Stimulated activated naive CD8-positive, alpha-beta T cell treated with anti-CD3 and anti-CD28 coated beads, Interleukin-15, amount 100 ng/mL, for 72 hours (primary cell): ENCODE measurements around the gene SGCD.

Experiments
- ATAC-seq: fragments of 150-1000 bp; cut with Tn5 transposase; 2 replicates; pipeline ENCODE4 v1.10.0; 2021; ENCODE audit warnings: mild to moderate bottlenecking, moderate library complexity
- DNase-seq, 2 donors: peaks; one replicate each; pipeline ENCODE4 v3.0.0; 2021 to 2022
- H3K27ac Mint-ChIP-seq, 2 donors: one replicate each; pipeline ENCODE4 v1.8.0; 2022; ENCODE audit warnings: mild to moderate bottlenecking in 2 of 2, mixed read lengths in 2 of 2, moderate library complexity in 2 of 2
- H3K27me3 Mint-ChIP-seq: one replicate; pipeline ENCODE4 v1.8.0; 2022; ENCODE audit warnings: mixed read lengths
- H3K4me1 Mint-ChIP-seq: one replicate; pipeline ENCODE4 v1.8.0; 2022; ENCODE audit warnings: mild to moderate bottlenecking, mixed read lengths
- H3K4me3 Mint-ChIP-seq, 2 donors: one replicate each; pipeline ENCODE4 v1.8.0; 2022; ENCODE audit warnings: mild to moderate bottlenecking in 2 of 2, mixed read lengths in 2 of 2, moderate library complexity in 1 of 2
- H3K9me3 Mint-ChIP-seq, 2 donors: one replicate each; pipeline ENCODE4 v1.8.0; 2022; ENCODE audit warnings: mixed read lengths in 2 of 2

The SGCD gene

DNA sequence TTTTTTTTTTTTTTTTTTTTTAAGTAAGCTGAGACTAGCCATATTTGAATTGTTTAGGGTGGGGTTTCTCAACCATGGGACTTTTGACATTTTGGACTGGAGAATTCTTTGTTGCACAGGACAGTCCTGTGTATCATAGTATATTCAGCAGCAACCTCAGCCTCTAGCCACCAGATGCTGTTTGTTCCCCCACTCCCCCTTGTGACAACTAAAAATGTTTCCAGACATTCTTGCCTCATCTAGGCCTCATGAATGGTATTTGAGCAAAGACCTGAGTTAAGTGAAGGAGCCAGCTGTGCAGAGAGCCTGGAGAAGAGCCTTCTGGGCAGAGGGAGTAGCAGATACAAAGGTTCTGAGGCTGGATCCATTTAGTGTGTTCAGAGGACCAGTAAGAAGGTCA is 155.9 kb downstream of the SGCD start:
- no peaks in the 10 kb centered on the region for H3K27me3 Mint-ChIP-seq
- H3K4me1 Mint-ChIP-seq: peaks cover 9% of the 10 kb centered on the region
- H3K27ac Mint-ChIP-seq: peak overlapping the region in 1 of 2 donors; percentile 2
- ATAC-seq (no peak), DNase-seq (no peak)
- H3K9me3 Mint-ChIP-seq: peaks cover 12 to 16% of the 10 kb centered on the region in 2 donors
- H3K4me3 Mint-ChIP-seq: no peak overlapping the region

DNA sequence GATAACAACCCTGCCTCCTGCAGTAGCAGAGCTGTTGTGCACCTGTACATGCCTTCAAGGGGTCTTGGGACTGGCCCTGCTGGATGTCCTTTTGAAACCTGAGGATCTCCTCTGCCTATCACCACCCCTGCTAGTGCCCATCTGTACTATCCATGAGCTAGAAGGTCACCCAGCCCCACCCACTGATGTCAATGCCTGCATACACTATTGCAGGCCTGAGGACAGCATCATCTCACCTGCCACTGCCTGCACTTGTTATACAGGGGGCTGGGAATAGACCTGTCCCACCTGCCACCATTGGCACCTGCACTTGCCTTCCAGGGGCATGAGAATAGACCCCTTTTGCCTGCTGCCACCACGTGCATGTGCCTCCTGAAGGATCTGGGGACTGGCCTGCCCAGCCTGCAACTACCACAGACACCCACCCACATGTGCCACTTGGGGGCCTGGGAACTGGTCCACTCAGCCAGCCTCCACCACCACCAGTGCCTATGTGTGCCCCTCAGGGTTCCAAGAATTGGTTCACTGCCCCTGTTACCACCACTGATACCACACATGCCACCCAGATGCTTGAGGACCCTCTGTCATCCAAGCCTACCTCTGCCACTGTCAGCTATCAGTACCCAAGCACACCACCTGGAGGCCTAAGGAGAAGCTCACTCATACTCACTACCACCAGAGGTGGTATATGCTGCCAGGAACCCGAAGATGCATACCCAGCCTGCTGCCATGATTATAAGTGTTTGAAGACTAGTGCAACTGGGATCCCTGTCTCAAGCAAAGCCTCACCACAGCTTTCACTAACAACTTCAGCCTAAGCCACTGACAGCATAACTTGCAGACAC is 159.7 kb downstream of the SGCD start:
- Mint-ChIP-seq H3K27ac (no peak overlapping the region), H3K4me3 (no peak overlapping the region), H3K27me3 (no peaks in the 10 kb centered on the region), H3K4me1 (no peaks in the 10 kb centered on the region), H3K9me3 (peaks cover 9 to 24% of the 10 kb centered on the region in 2 donors)
- no peak for DNase-seq
- no peak for ATAC-seq

DNA sequence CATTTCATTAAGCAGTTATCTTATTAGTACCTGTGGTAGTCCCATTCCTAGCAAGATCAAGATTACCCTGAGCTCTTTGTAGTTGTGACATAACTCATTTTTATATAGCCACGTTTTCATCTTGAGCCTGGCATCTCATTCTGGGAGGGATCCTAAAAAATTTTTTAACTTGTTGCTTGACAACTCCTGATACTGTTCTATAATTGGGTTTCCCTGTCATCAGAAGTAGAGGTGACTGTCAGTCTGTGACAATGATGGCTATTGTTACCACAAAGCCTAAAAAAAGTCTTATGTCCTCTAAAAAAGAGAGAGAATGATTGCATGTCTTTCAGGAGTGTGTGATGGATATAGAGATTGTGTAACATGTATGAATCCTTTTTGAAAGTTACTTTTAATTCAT is 164.8 kb downstream of the SGCD start:
- peaks cover 7 to 18% of the 10 kb centered on the region in 2 donors for H3K9me3 Mint-ChIP-seq
- no peak overlapping the region for H3K4me3 Mint-ChIP-seq
- H3K27me3 Mint-ChIP-seq: no peaks in the 10 kb centered on the region
- H3K4me1 Mint-ChIP-seq: no peaks in the 10 kb centered on the region
- ATAC-seq (no peak), DNase-seq (no peak)
- no peak overlapping the region for H3K27ac Mint-ChIP-seq

DNA sequence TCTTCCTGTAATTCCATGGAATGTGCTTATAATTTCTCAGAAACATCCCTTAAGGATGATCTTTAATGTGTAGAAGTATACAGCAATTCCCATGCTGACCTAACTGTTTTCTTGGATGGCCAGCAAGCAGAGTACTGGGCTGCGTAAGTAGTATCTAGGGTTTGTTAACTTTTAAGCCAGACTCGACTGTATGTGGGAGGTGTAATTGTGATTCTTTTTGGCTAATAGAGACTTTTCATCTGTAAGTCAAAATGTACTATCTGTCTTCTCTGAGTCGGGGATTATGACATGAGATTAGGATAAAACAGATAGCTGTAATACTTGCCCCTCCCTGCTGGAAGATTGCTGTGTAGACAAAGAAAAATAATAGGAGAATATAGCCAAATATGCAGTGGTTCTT is 169.3 kb downstream of the SGCD start:
- H3K4me1 Mint-ChIP-seq: no peaks in the 10 kb centered on the region
- H3K9me3 Mint-ChIP-seq: no peaks in the 10 kb centered on the region
- ATAC-seq: no peak
- H3K27me3 Mint-ChIP-seq: no peaks in the 10 kb centered on the region
- DNase-seq: no peak
- no peak overlapping the region for H3K4me3 Mint-ChIP-seq
- no peak overlapping the region for H3K27ac Mint-ChIP-seq

DNA sequence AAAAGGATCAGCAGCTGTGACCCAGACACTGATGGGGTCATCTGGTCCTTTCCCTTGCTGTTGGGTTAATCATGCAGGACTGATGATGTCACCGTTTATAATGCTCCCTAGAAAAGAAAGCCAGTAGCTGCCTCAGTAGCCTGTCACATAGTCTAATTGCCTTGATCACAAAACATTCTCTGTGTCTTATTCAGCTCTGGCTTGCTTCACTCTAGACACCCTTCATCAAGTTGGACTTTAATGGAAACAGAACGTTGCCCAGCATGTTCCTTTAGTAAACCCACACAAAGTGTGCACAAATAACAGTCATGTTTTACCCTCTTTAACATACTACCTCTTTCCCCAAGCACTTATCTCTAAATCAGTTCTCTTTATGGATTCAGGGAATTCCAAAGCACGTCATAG is 170.8 kb downstream of the SGCD start:
- ATAC-seq: no peak

DNA sequence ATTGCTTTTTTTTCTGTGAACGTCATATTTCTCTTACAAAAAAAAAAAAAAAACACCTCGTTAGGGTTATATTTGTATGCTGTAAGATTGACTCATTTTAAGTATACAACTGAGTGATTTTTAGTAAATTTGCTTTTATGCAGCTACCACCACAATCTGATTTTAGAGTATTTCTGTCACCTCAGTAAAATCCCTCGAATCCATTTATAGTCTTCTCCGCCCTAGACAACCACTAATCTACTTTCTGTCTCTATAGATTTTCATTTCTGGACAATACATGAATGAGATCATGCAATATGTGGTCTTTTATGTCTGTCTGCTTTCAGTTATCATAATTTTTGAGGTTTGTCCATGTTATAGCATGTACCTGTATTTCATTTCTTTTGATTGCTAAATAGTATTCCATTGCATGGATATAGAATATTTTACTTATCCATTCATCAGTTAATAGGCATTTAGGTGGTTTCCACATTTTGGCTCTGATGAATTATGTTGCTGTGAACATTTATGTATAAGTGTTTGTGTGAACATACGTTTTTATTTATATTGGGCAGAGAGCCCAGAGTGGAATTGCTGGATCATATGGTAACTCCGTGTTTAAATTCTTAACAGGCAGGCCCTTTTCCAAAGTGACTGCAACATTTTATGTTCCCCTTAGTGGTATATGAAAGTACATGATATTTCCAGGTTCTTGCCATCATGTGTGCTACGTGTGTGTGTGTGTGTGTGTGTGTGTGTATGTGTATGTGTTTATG is 171.4 kb downstream of the SGCD start:
- Mint-ChIP-seq H3K4me3 (no peak overlapping the region), H3K9me3 (no peaks in the 10 kb centered on the region), H3K27ac (no peak overlapping the region), H3K27me3 (no peaks in the 10 kb centered on the region), H3K4me1 (no peaks in the 10 kb centered on the region)
- no peak for DNase-seq
- ATAC-seq: no peak

More for the DNA sequence above, 170.8 kb downstream of the SGCD start:
- Mint-ChIP-seq H3K27ac (no peak overlapping the region), H3K4me3 (no peak overlapping the region), H3K4me1 (no peaks in the 10 kb centered on the region), H3K9me3 (no peaks in the 10 kb centered on the region), H3K27me3 (no peaks in the 10 kb centered on the region)
- DNase-seq: no peak

DNA sequence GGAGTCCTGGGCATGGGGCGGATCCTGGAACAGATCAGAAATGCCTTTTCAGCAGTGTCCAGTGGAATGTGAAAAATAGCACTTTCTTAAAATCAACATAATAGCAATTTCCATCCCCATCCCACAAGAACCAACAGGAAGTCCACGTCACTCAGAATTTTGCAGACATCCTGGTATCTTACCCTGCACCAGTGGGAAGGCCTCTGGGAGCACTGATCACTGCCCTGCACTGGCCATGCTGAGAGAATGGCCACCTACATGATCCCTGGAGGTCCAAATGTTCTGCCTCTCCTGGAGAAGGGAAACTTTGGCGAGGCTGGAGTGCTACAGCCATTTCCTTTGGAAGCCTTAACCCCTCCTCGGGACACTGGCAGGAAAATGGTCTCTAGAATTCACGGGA is 173.8 kb downstream of the SGCD start:
- no peak for DNase-seq
- H3K9me3 Mint-ChIP-seq: no peaks in the 10 kb centered on the region
- H3K4me3 Mint-ChIP-seq: no peak overlapping the region
- no peaks in the 10 kb centered on the region for H3K27me3 Mint-ChIP-seq
- no peaks in the 10 kb centered on the region for H3K4me1 Mint-ChIP-seq
- no peak for ATAC-seq
- no peak overlapping the region for H3K27ac Mint-ChIP-seq

DNA sequence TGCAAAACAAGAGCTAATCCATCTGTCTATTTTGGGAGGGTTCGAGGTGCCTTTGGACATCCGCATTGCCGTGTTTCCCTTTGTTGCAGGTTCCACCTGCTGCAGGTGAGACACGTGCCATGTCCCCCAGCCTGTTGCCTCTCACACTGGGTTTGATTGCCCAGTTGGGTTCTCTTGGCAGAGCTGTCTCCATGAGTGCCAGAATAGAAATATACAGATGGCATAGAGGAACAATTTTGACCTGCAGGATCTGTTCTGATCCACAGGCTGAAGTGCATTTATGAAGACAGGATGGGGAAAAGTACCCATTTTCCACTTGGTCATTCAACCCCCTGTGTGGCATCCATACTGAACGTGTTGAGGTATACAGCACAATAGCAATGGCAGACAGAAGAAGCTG is 178.1 kb downstream of the SGCD start:
- no peak for ATAC-seq
- no peak for DNase-seq
- no peak overlapping the region for H3K27ac Mint-ChIP-seq
- no peak overlapping the region for H3K4me3 Mint-ChIP-seq
- H3K4me1 Mint-ChIP-seq: no peaks in the 10 kb centered on the region
- no peaks in the 10 kb centered on the region for H3K9me3 Mint-ChIP-seq
- no peaks in the 10 kb centered on the region for H3K27me3 Mint-ChIP-seq

DNA sequence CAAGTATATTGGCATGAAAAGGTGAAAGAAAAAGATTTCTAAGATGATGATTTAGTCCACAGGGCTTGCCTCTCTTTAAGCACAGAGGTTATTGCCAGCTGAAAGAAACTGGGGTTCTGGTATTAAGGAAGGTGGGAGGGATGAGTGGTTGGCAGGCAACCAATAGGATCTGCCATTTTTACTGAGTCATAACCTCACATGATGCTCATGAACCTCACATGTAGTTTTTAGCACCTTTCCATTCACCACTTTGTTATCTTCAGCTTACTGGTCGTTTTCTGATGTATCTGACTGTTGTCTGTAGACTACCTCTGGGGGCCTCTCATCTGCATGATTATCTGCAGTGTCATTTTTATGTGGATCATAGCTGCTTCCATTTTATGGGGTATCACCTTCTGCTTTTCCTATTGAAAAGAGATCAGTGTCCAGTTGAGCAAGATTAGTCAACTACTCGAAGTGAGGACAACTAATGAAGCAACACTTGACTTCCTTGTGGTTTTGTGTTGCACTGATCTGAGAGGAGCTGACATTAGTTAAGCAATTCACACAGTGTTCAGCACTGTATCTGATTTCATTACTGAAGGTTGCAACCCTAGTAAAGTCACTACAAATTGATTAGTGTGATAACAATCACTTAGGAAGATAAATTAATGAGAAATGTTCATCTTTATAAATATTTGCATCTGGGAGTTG is 186.3 kb downstream of the SGCD start:
- Mint-ChIP-seq H3K27me3 (no peaks in the 10 kb centered on the region), H3K4me3 (no peak overlapping the region), H3K4me1 (no peaks in the 10 kb centered on the region), H3K27ac (no peak overlapping the region), H3K9me3 (peaks cover 5 to 8% of the 10 kb centered on the region in 2 donors)
- DNase-seq (no peak), ATAC-seq (no peak)

DNA sequence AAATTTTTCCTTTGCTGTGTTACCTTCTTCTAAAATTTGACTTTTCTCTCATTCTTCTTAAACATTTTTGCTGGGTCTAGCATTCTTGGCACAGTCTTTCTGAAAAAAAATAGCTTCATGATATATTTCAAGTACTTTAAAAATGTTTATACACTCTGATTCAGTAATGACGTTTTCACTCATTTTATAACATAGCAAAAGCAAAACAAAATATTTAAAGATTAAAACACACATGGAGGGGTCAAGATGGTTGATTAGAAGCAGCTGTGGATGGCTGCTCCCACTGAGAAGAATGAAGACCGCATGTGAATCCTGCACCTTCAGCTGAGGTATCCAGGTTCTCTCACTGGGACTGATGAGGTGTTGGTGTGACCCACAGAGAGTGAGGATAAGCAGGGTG is 188.2 kb downstream of the SGCD start:
- peak overlapping the region in 1 of 2 donors; percentile 85 for H3K27ac Mint-ChIP-seq
- DNase-seq: no peak
- no peak overlapping the region for H3K4me3 Mint-ChIP-seq
- H3K9me3 Mint-ChIP-seq: peaks cover 14 to 19% of the 10 kb centered on the region in 2 donors
- peaks cover 6% of the 10 kb centered on the region for H3K27me3 Mint-ChIP-seq
- H3K4me1 Mint-ChIP-seq: no peaks in the 10 kb centered on the region
- ATAC-seq: no peak

DNA sequence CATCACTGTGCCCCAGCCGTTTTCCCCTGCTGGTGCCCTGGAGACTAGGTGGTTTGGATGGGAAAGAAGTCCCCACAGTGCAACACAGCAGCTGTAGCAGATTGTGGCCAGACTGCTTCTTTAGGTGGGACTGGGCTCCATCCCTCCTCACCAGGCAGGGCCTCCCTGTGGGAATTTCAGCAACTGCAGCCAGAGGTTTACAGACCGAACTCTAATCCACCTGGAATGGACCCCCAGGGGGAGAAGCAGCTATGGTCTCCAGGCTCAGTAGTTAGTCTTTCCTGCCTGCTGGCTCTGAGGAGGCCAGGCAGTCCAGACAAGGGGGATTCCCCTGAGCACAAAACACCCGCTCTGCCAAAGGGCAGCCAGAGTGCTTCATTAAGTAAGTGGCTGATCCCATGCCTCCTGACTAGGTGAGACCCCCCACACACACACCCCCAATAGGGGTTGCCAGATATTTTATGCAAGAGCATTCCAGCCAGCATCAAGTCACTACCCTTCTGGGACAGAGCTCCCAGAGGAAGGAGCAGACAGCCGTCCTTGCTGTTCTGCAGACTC is 188.9 kb downstream of the SGCD start:
- Mint-ChIP-seq H3K4me3 (no peak overlapping the region), H3K9me3 (peaks cover 14 to 19% of the 10 kb centered on the region in 2 donors), H3K27me3 (peaks cover 6% of the 10 kb centered on the region), H3K4me1 (no peaks in the 10 kb centered on the region), H3K27ac (peak overlapping the region in 1 of 2 donors; percentile 22)
- ATAC-seq (no peak), DNase-seq (no peak)

DNA sequence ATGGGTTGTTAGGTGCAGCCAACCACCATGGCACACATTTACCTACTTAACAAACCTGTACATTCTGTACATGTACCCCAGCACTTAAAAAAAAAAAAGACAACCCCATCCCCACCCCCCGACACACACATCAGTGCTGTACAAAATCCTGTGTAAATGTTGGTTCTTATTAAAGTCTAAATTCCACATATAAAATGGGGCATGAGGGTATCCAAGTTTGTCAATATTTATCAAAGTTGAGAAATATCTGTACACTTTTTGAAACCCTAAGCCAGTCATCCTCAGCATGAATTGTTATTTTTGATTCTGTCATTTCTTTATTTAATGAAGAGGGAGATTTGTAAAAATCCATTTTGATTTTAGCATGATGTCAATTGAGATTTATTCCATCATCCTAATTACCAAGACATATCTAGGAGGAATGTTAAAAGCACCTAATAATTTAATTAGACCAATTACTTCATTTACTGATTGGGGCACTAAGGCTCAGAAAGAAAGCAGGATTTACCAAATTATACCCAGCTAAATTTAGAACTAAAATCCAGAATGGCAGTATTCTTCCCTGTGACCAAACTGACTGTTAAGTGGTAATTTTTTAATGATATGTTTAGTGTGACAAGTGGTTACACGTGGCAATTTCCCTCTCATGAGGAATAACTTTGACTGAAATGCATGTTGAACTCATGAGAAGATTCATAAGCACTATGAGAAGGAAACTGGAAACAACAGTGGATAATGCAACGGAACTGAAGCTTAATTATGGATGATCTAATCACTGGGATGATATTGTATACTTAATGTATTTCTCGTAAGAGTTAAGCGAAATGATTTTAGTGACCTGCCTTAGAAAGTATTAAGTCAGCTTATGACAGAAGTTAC is 195.9 kb downstream of the SGCD start:
- Mint-ChIP-seq H3K4me3 (no peak overlapping the region), H3K27me3 (peaks cover 6% of the 10 kb centered on the region), H3K4me1 (no peaks in the 10 kb centered on the region), H3K27ac (no peak overlapping the region), H3K9me3 (peaks cover 11 to 16% of the 10 kb centered on the region in 2 donors)
- DNase-seq: no peak
- no peak for ATAC-seq

DNA sequence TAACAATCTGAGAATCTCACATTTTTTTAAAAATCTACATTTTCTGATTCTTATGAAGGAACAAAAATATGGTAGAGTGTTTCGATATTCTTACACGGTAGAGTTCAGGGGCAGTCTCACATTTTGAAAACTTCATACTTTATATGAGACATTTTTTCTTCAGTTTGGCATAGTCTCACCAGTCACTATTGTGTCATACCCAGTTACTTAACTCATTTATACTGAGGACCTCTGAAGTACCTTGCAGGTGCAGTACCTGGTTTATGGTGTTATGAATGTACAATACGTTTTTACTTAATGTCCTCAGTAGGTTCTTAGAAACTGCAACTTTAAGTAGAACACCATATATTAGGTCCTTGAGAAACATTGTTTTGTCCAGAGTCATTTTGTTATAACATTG is 196.6 kb downstream of the SGCD start:
- ATAC-seq (no peak), DNase-seq (no peak)
- Mint-ChIP-seq H3K4me1 (no peaks in the 10 kb centered on the region), H3K27ac (no peak overlapping the region), H3K27me3 (peaks cover 6% of the 10 kb centered on the region), H3K4me3 (no peak overlapping the region), H3K9me3 (peaks cover 9 to 10% of the 10 kb centered on the region in 2 donors)

DNA sequence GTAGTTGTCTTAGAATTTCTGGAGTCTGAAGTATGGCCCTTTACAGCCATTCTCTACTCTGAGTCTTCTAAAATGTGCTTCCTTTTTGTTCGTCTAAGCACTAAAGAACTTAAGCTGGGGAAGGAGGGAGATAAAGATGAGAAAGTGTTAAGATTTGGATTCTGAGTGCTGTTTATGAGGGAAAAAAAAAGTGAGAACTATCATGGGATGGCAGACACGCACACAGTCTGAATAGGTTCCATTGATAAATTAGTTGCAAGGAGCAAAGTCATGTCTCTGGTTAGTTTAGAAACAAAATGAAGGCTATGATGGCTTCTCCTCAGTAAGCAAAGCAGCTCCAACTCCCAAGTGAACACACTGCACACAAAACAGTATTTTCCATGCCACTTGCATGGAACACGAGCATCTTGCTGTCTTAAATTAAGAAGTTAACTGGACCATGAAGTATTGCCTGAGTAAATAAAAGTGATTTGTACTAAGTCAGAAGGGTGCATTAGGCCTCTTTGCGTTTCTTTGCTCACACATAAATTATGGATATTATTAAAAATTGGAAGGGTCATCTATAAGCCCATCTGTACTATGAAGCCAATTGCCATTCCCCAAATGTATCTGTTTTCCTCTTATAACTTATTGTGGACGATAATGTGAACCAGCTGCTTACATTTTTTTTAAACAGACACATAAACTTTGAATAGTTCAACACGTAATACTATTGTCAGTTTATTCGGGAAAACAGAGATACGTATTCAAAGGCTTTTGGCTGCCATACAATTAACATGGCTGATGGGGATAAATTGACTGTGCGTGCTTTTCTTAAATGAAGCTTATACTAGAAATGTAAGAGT is 199.3 kb downstream of the SGCD start:
- Mint-ChIP-seq H3K4me3 (no peak overlapping the region), H3K27me3 (no peaks in the 10 kb centered on the region), H3K27ac (no peak overlapping the region), H3K4me1 (no peaks in the 10 kb centered on the region), H3K9me3 (peaks cover 0 to under 1% of the 10 kb centered on the region in 2 donors)
- DNase-seq: no peak
- ATAC-seq: no peak
